Ammon's horn (tissue), 1 donor: ENCODE results near the gene CCDC175.

Source experiments
- DNase-seq: peaks from one replicate; pipeline ENCODE4 v3.0.0-alpha.2; 2016; ENCODE audit warnings: low spot score

Gene CCDC175

GRCh38 chr14:59576332-59577294 is at the start of gene CCDC175:
CCDC175 (minus strand) TSS chr14:59576812; CDS start chr14:59576775, 37 bp downstream.
- DNase-seq: peak; percentile 86

GRCh38 chr14:59622631-59623030 is 46.0 kb upstream of the CCDC175 start:
- DNase-seq: no peak

GRCh38 chr14:59619061-59619460 is 42.4 kb upstream of the CCDC175 start:
- DNase-seq: no peak

GRCh38 chr14:59601056-59601455 is 24.4 kb upstream of the CCDC175 start:
- DNase-seq: no peak

GRCh38 chr14:59600211-59600945 is 23.8 kb upstream of the CCDC175 start:
- no peak for DNase-seq

GRCh38 chr14:59595071-59595470 is 18.5 kb upstream of the CCDC175 start:
- DNase-seq: no peak

GRCh38 chr14:59591641-59592370 is 15.2 kb upstream of the CCDC175 start:
- no peak for DNase-seq

GRCh38 chr14:59588101-59588500 is 11.5 kb upstream of the CCDC175 start:
- DNase-seq: no peak

- DNase-seq: no peak
Observed at GRCh38 chr14:59585891-59586554, 9.4 kb upstream of the CCDC175 start.

GRCh38 chr14:59583755-59584154 is 7.1 kb upstream of the CCDC175 start:
- no peak for DNase-seq

GRCh38 chr14:59582845-59583509 is 6.4 kb upstream of the CCDC175 start:
- DNase-seq: no peak

- no peak for DNase-seq
Observed at GRCh38 chr14:59582161-59582560, 5.5 kb upstream of the CCDC175 start.

GRCh38 chr14:59580911-59581310 is 4.3 kb upstream of the CCDC175 start:
- DNase-seq: no peak

GRCh38 chr14:59570122-59570521 is 6.5 kb downstream of the CCDC175 start:
- DNase-seq: no peak

- no peak for DNase-seq
Observed at GRCh38 chr14:59566725-59567124, 9.9 kb downstream of the CCDC175 start.

- DNase-seq: no peak
Observed at GRCh38 chr14:59566296-59566695, 10.3 kb downstream of the CCDC175 start.

GRCh38 chr14:59565087-59565486 is 11.5 kb downstream of the CCDC175 start:
- DNase-seq: no peak

- no peak for DNase-seq
Observed at GRCh38 chr14:59564366-59564765, 12.2 kb downstream of the CCDC175 start.

GRCh38 chr14:59547310-59547709 is 29.3 kb downstream of the CCDC175 start:
- no peak for DNase-seq

- DNase-seq: no peak
Observed at GRCh38 chr14:59543873-59544272, 32.7 kb downstream of the CCDC175 start.

- no peak for DNase-seq
Observed at GRCh38 chr14:59541731-59542130, 34.9 kb downstream of the CCDC175 start.
